GM12878 (cell line): ENCODE data around the gene ACTR5. TPM values are rescaled to one million over a fixed set of nuclear protein-coding genes. Genes with fewer than 3 reads are reported as not detected.
A peak's percentile ranks its signal among the peaks of the same experiment; 100 is the strongest.

Experiments used
- ATAC-seq: fragments of 200-7000 bp; cut with Tn5 transposase; 3 replicates; pipeline ENCODE4 v1.9.1; 2020; ENCODE audit warnings: mild to moderate bottlenecking, moderate library complexity
- BruUV-seq: library from RNA; stranded (reverse); fragments of 400-500 nt; replicated peaks from 2 replicates; lab custom pipeline; 2021; lab: Mats Ljungman, UMichigan
- CTCF ChIA-PET: fragments of 300-600 bp; sonication (Branson Sonifier 250); formaldehyde crosslinking; extraction: SDS; loops from one replicate; lab custom pipeline; 2021; ENCODE audit warnings: inconsistent platforms; lab: Yijun Ruan, JAX
- POLR2A ChIA-PET: fragments of 350-600 bp; formaldehyde crosslinking; extraction: SDS; loops from one replicate; lab custom pipeline; 2021; ENCODE audit warnings: inconsistent platforms; lab: Charles Lee
- RAD21 ChIA-PET: fragments of 300-600 bp; sonication (Branson Sonifier 250); formaldehyde crosslinking; loops from one replicate; lab custom pipeline; 2023; ENCODE audit warnings: antibody characterized with exemption; ENCODE audit not compliant: unreplicated experiment; lab: Charles Lee
- SMC1A ChIA-PET: fragments of 300-600 bp; sonication (Branson Sonifier 250); formaldehyde crosslinking; loops from one replicate; lab custom pipeline; 2023; ENCODE audit not compliant: unreplicated experiment, uncharacterized antibody; lab: Charles Lee
- DNase-seq: peaks from one replicate; pipeline ENCODE4 v3.0.0-alpha.2; 2011; ENCODE audit warnings: low read depth, low spot score
- FAIRE-seq: peaks from 3 replicates; lab custom pipeline; 2011; peaks lifted over from hg19 to GRCh38; lab: Jason Lieb, UNC
- H2AFZ ChIP-seq: 2 replicates; pipeline ENCODE4 v1.6.0; 2011; ENCODE audit warnings: low read depth, low read length, control low read depth; ENCODE audit not compliant: control insufficient read depth
- H3K27ac ChIP-seq: 2 replicates; pipeline ENCODE4 v1.5.1; 2011; ENCODE audit warnings: control low read depth; ENCODE audit not compliant: control insufficient read depth, insufficient read depth
- H3K27me3 ChIP-seq, 2 experiments: replicated peaks in 1 of 2; 2 replicates each; pipeline versions ENCODE4 v1.6.0 to v1.6.1; 2011; ENCODE audit warnings: low read length in 1 of 2; ENCODE audit not compliant: control insufficient read depth in 2 of 2, insufficient read depth in 2 of 2
- H3K36me3 ChIP-seq, 2 experiments: 2 replicates each; pipeline ENCODE4 v1.5.1; 2011; ENCODE audit warnings: low read length in 1 of 2; ENCODE audit not compliant: control insufficient read depth in 2 of 2, insufficient read depth in 2 of 2
- H3K4me1 ChIP-seq: 2 replicates; pipeline ENCODE4 v1.6.1; 2011; ENCODE audit warnings: mild to moderate bottlenecking, low read length, moderate library complexity, mixed read lengths; ENCODE audit not compliant: control insufficient read depth, insufficient read depth
- H3K4me2 ChIP-seq: 2 replicates; pipeline ENCODE4 v1.6.0; 2011; ENCODE audit warnings: control low read depth; ENCODE audit not compliant: control insufficient read depth, insufficient read depth
- H3K4me3 ChIP-seq: fragments of 200-600 bp; sonication (generic); 2 replicates; pipeline ENCODE4 v1.5.1; 2016
- H3K79me2 ChIP-seq: 2 replicates; pipeline ENCODE4 v1.6.0; 2011; ENCODE audit warnings: low read length; ENCODE audit not compliant: control insufficient read depth, insufficient read depth
- H3K9ac ChIP-seq: 2 replicates; pipeline ENCODE4 v1.8.0; 2011; ENCODE audit warnings: low read length, control low read depth, mixed read lengths; ENCODE audit not compliant: control insufficient read depth, insufficient read depth
- H3K9me3 ChIP-seq: replicated peaks from 3 replicates; pipeline ENCODE4 v1.5.1; 2011; ENCODE audit warnings: mild to moderate bottlenecking, low read length; ENCODE audit not compliant: control insufficient read depth, insufficient read depth
- H4K20me1 ChIP-seq: 2 replicates; pipeline ENCODE4 v1.6.0; 2011; ENCODE audit not compliant: control insufficient read depth, insufficient read depth
- POLR2AphosphoS5 ChIP-seq: IDR thresholded peaks from 2 replicates; pipeline ENCODE4 v1.6.1; 2011; ENCODE audit warnings: mild to moderate bottlenecking, low read length, inconsistent platforms
- SRF ChIP-seq, 2 experiments: IDR thresholded peaks; 2 replicates each; pipeline ENCODE4 v1.6.1; 2011; ENCODE audit warnings: low read depth in 2 of 2, low read length in 2 of 2, mild to moderate bottlenecking in 1 of 2, moderate library complexity in 1 of 2
- WGBS: methylation state at CpG from one replicate; pipeline ENCODE4 v1.1.6; 2016; ENCODE audit warnings: low lambda C conversion rate; ENCODE audit not compliant: insufficient replicate concordance, insufficient coverage; ENCODE audit errors: missing lambda C conversion rate; 5-methylcytosine and 5-hydroxymethylcytosine counted together
- in situ Hi-C: fragments of 300-500 bp; cut with MboI; formaldehyde crosslinking; loops from 9 replicates; pipeline ENCODE4 v1.14.3; 2018; ENCODE audit warnings: mixed read lengths
- intact Hi-C: fragments of 100-400 bp; cut with micrococcal nuclease; formaldehyde crosslinking; loops from one replicate; pipeline ENCODE4 v1.14.2; 2022; ENCODE audit not compliant: unreplicated experiment
- polyA plus RNA-seq, 11 experiments: library from polyadenylated mRNA; depleted of rRNA in 4 of 11; unstranded in 6 of 11; stranded (reverse) in 5 of 11; fragments of >200 nt; fragmentation: Nextera tagmentation in 4 of 11; fragmentation: Illumina TruSeq in 1 of 11; extraction: Ambion mirVana in 4 of 11; extraction: Trizol in 1 of 11; gene quantifications; 1 replicate in 1 of 11; 2 replicates in 10 of 11; pipeline versions ENCODE4 v1.2.1 to v1.2.3, GENCODE V29; 2011 to 2016; ENCODE audit warnings: inconsistent platforms in 2 of 11, missing spikeins in 2 of 11, low read depth in 1 of 11
- small RNA-seq: library from RNA; depleted of rRNA; stranded (forward); fragments of <200 nt; gene quantifications from one replicate; pipeline ENCODE3, GENCODE V24; 2014
- total RNA-seq, 4 experiments: library from RNA; depleted of rRNA in 3 of 4; stranded (reverse); fragments of >200 nt in 3 of 4; fragmentation: Illumina TruSeq in 1 of 4; extraction: Trizol in 1 of 4; gene quantifications; 2 replicates each; pipeline versions ENCODE4 v1.2.1 to v1.2.3, GENCODE V29; 2013 to 2021

ACTR5 gene
- total and polyA plus RNA-seq, 10 of the 15 experiments (the other 5 are each of a cell fraction or from before 2014, with no cell fraction given) = 0.52 to 14.7 (median 8.8) TPM

DNA sequence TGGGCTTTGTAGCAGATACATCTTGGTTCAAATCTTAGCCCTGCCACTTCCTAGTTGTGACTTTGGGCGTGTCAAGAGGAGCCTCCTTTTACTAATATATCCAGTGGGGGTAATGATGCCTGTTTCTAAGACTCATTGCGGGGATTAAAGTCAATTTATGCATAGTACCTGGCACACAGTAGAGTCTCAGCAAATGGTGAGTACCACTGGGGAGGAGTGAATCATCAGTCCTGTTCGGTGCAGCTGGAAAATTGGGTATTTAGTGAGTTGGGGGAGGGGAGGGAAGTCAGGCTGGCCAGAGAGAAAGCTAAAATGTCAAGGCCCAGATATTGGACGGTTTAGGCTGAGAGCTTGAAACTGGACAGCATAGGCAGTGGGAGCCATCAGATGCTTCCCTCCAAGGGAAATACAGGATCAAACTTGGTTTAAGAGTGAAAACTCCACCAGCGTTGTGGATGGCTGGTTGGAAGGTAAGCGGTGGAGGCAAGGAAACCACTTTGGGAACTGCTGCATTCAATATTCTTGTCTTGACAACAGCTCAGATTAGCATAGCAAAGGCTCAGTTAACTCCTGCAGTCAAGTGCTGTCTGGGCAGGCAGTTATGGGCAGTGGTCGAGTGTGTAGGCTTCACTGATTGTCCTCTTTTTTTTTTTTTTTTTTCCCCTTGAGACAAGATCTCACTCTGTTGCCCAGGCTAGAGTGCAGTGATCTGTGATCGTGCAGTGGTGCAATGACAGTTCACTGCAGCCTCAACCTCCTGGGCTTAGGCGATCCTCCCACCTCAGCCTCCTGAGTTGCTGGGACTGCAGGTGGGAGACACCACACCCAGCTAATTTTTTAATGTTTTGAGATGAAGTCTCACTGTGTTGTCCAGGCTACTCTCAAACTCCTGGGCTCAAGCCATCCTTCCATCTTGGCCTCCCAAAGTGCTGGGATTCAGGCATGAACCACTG, 70.1 kb downstream of the ACTR5 start:
- ATAC-seq = peak; percentile 8; the same call in 2 of the 3 replicates
- ChIA-PET RAD21 (interaction anchor here (1.1 to 2.3 kb wide), 6 partner anchors 11 to 74 kb away, joined by 3 to 14 read pairs (median 4); no protein-coding TSS in a partner anchor), SMC1A (interaction anchor here (0.9 to 5.8 kb wide), 7 partner anchors 9 to 83 kb away, joined by 3 to 38 read pairs (median 5); no protein-coding TSS in a partner anchor), CTCF (interaction anchor here (0.6 to 1.9 kb wide), 5 partner anchors 13 to 295 kb away, joined by 3 to 4 read pairs (median 3); partner anchors contain the start of gene PPP1R16B), POLR2A (interaction anchor here (0.6 to 1.4 kb wide), 5 partner anchors 9 to 73 kb away, joined by 3 to 8 read pairs (median 4); partner anchors contain the start of gene PPP1R16B)
- intact Hi-C loops = no loop called here
- Histone ChIP-seq H3K36me3 (peaks cover 5% of the 10 kb centered on the region in 2 experiments), H3K4me1 (peaks cover 18% of the 10 kb centered on the region), H3K4me2 (no peak overlapping the region), H3K9me3 (no peaks in the 10 kb centered on the region; the same call in 2 of the 3 replicates), H3K79me2 (peaks cover 80% of the 10 kb centered on the region), H3K9ac (no peak overlapping the region), H3K27ac (no peak overlapping the region), H2AFZ (no peak overlapping the region), H4K20me1 (no peaks in the 10 kb centered on the region), H3K4me3 (no peak overlapping the region), H3K27me3 (no peaks in the 10 kb centered on the region)
- no peak for DNase-seq
- in situ Hi-C loops = no loop called here
- BruUV-seq = no TSS peak
- WGBS = 88% methylated on average over 8 of the region's 9 CpGs
- FAIRE-seq = no peak
- 0 out of 2 replicates have a peak, but pooled peaks have one; percentile 23 for TF ChIP-seq POLR2AphosphoS5
- no peak for TF ChIP-seq SRF (IDR thresholded peaks at IDR 0.05; ENCODE audit: low read depth in 2 of 2, low read length in 2 of 2)

Small RNA genes lying within 50 kb of the gene (small RNA-seq; reads per million reads assigned to genes)
- gene RF00017 = not detected

Other genes with a start within 250 kb of the ACTR5 start
- gene ADIG, start 167.3 kb upstream of the ACTR5 start, total RNA-seq (2014; rRNA removed) = not detected in 2 replicates
- gene ADIG, start 167.3 kb upstream of the ACTR5 start, total RNA-seq (2014; rRNA removed; fragmentation: Illumina TruSeq; extraction: Trizol) = not detected in 2 replicates
- not detected in 2 replicates for gene ADIG, start 167.3 kb upstream of the ACTR5 start, total RNA-seq (2021)
- not detected in 2 replicates for gene ADIG, start 167.3 kb upstream of the ACTR5 start, polyA plus RNA-seq (2011; rRNA removed)
- not detected in 2 replicates for gene ADIG, start 167.3 kb upstream of the ACTR5 start, polyA plus RNA-seq (2014; fragmentation: Illumina TruSeq; extraction: Trizol)
- gene ADIG, start 167.3 kb upstream of the ACTR5 start, polyA plus RNA-seq (2014; fragmentation: Nextera tagmentation; extraction: Ambion mirVana) = not detected
- gene ADIG, start 167.3 kb upstream of the ACTR5 start, polyA plus RNA-seq (2014; rRNA removed) = not detected in 2 replicates
- not detected for gene ADIG, start 167.3 kb upstream of the ACTR5 start, polyA plus RNA-seq (2016; fragmentation: Nextera tagmentation; extraction: Ambion mirVana)
- gene ARHGAP40, start 146.7 kb upstream of the ACTR5 start, total RNA-seq (2014; rRNA removed) = 0.06 TPM in 1 of 2 replicates, not detected in the other
- gene ARHGAP40, start 146.7 kb upstream of the ACTR5 start, total RNA-seq (2014; rRNA removed; fragmentation: Illumina TruSeq; extraction: Trizol) = not detected in 2 replicates
- not detected in 2 replicates for gene ARHGAP40, start 146.7 kb upstream of the ACTR5 start, total RNA-seq (2021)
- 0.07 and 0.19 TPM in 2 replicates for gene ARHGAP40, start 146.7 kb upstream of the ACTR5 start, polyA plus RNA-seq (2011; rRNA removed)
- not detected in 2 replicates for gene ARHGAP40, start 146.7 kb upstream of the ACTR5 start, polyA plus RNA-seq (2014; fragmentation: Illumina TruSeq; extraction: Trizol)
- not detected for gene ARHGAP40, start 146.7 kb upstream of the ACTR5 start, polyA plus RNA-seq (2014; fragmentation: Nextera tagmentation; extraction: Ambion mirVana)
- not detected in 2 replicates for gene ARHGAP40, start 146.7 kb upstream of the ACTR5 start, polyA plus RNA-seq (2014; rRNA removed)
- gene ARHGAP40, start 146.7 kb upstream of the ACTR5 start, polyA plus RNA-seq (2016; fragmentation: Nextera tagmentation; extraction: Ambion mirVana) = not detected
- not detected in 2 replicates for gene SLC32A1, start 24.0 kb upstream of the ACTR5 start, total RNA-seq (2014; rRNA removed)
- not detected in 2 replicates for gene SLC32A1, start 24.0 kb upstream of the ACTR5 start, total RNA-seq (2014; rRNA removed; fragmentation: Illumina TruSeq; extraction: Trizol)
- gene SLC32A1, start 24.0 kb upstream of the ACTR5 start, total RNA-seq (2021) = not detected in 2 replicates
- gene SLC32A1, start 24.0 kb upstream of the ACTR5 start, polyA plus RNA-seq (2011; rRNA removed) = not detected in 2 replicates
- not detected in 2 replicates for gene SLC32A1, start 24.0 kb upstream of the ACTR5 start, polyA plus RNA-seq (2014; fragmentation: Illumina TruSeq; extraction: Trizol)
- gene SLC32A1, start 24.0 kb upstream of the ACTR5 start, polyA plus RNA-seq (2014; fragmentation: Nextera tagmentation; extraction: Ambion mirVana) = not detected
- gene SLC32A1, start 24.0 kb upstream of the ACTR5 start, polyA plus RNA-seq (2014; rRNA removed) = not detected in 2 replicates
- gene SLC32A1, start 24.0 kb upstream of the ACTR5 start, polyA plus RNA-seq (2016; fragmentation: Nextera tagmentation; extraction: Ambion mirVana) = not detected
- 81.0 and 83.9 TPM in 2 replicates for gene PPP1R16B, start 57.2 kb downstream of the ACTR5 start, total RNA-seq (2014; rRNA removed)
- gene PPP1R16B, start 57.2 kb downstream of the ACTR5 start, total RNA-seq (2014; rRNA removed; fragmentation: Illumina TruSeq; extraction: Trizol) = 63.2 and 66.5 TPM in 2 replicates
- 89.9 and 90.2 TPM in 2 replicates for gene PPP1R16B, start 57.2 kb downstream of the ACTR5 start, total RNA-seq (2021)
- 48.4 and 66.8 TPM in 2 replicates for gene PPP1R16B, start 57.2 kb downstream of the ACTR5 start, polyA plus RNA-seq (2011; rRNA removed)
- 54.4 and 64.6 TPM in 2 replicates for gene PPP1R16B, start 57.2 kb downstream of the ACTR5 start, polyA plus RNA-seq (2014; fragmentation: Illumina TruSeq; extraction: Trizol)
- gene PPP1R16B, start 57.2 kb downstream of the ACTR5 start, polyA plus RNA-seq (2014; fragmentation: Nextera tagmentation; extraction: Ambion mirVana) = 10 to 100 TPM; 13.4 to 14.2 TPM
- 61.4 and 61.5 TPM in 2 replicates for gene PPP1R16B, start 57.2 kb downstream of the ACTR5 start, polyA plus RNA-seq (2014; rRNA removed)
- 10 to 100 TPM; 72.2 to 77.5 TPM for gene PPP1R16B, start 57.2 kb downstream of the ACTR5 start, polyA plus RNA-seq (2016; fragmentation: Nextera tagmentation; extraction: Ambion mirVana)
- gene FAM83D, start 178.0 kb downstream of the ACTR5 start, total RNA-seq (2014; rRNA removed) = 21.5 and 21.6 TPM in 2 replicates
- 12.7 and 13.6 TPM in 2 replicates for gene FAM83D, start 178.0 kb downstream of the ACTR5 start, total RNA-seq (2014; rRNA removed; fragmentation: Illumina TruSeq; extraction: Trizol)
- gene FAM83D, start 178.0 kb downstream of the ACTR5 start, total RNA-seq (2021) = 16.6 and 18.2 TPM in 2 replicates
- 32.4 and 34.8 TPM in 2 replicates for gene FAM83D, start 178.0 kb downstream of the ACTR5 start, polyA plus RNA-seq (2011; rRNA removed)
- 19.7 and 20.2 TPM in 2 replicates for gene FAM83D, start 178.0 kb downstream of the ACTR5 start, polyA plus RNA-seq (2014; fragmentation: Illumina TruSeq; extraction: Trizol)
- gene FAM83D, start 178.0 kb downstream of the ACTR5 start, polyA plus RNA-seq (2014; fragmentation: Nextera tagmentation; extraction: Ambion mirVana) = 1 to 10 TPM; 4.5 to 6.0 TPM
- gene FAM83D, start 178.0 kb downstream of the ACTR5 start, polyA plus RNA-seq (2014; rRNA removed) = 17.4 and 19.1 TPM in 2 replicates
- 10 to 100 TPM; 34.1 to 34.2 TPM for gene FAM83D, start 178.0 kb downstream of the ACTR5 start, polyA plus RNA-seq (2016; fragmentation: Nextera tagmentation; extraction: Ambion mirVana)
- 19.4 and 19.5 TPM in 2 replicates for gene DHX35, start 213.9 kb downstream of the ACTR5 start, total RNA-seq (2014; rRNA removed)
- gene DHX35, start 213.9 kb downstream of the ACTR5 start, total RNA-seq (2014; rRNA removed; fragmentation: Illumina TruSeq; extraction: Trizol) = 12.7 and 14.2 TPM in 2 replicates
- gene DHX35, start 213.9 kb downstream of the ACTR5 start, total RNA-seq (2021) = 13.4 and 15.6 TPM in 2 replicates
- gene DHX35, start 213.9 kb downstream of the ACTR5 start, polyA plus RNA-seq (2011; rRNA removed) = 18.6 and 21.6 TPM in 2 replicates
- 18.0 and 21.9 TPM in 2 replicates for gene DHX35, start 213.9 kb downstream of the ACTR5 start, polyA plus RNA-seq (2014; fragmentation: Illumina TruSeq; extraction: Trizol)
- gene DHX35, start 213.9 kb downstream of the ACTR5 start, polyA plus RNA-seq (2014; fragmentation: Nextera tagmentation; extraction: Ambion mirVana) = 1 to 10 TPM; 4.3 to 4.4 TPM
- gene DHX35, start 213.9 kb downstream of the ACTR5 start, polyA plus RNA-seq (2014; rRNA removed) = 16.0 and 16.1 TPM in 2 replicates
- 10 to 100 TPM; 12.5 to 12.8 TPM for gene DHX35, start 213.9 kb downstream of the ACTR5 start, polyA plus RNA-seq (2016; fragmentation: Nextera tagmentation; extraction: Ambion mirVana)